ENCODE measurements around the gene SLC2A8.

- TF ChIP-seq CTCF (IDR thresholded peaks at IDR 0.05) (no peak), POLR2A (IDR thresholded peaks at IDR 0.05) (no peak)
Observed at GRCh38 chr9:127444283-127444920, 47.4 kb downstream of the SLC2A8 start.
